ENCODE results near the gene MAB21L4.

MAB21L4 gene

DNA sequence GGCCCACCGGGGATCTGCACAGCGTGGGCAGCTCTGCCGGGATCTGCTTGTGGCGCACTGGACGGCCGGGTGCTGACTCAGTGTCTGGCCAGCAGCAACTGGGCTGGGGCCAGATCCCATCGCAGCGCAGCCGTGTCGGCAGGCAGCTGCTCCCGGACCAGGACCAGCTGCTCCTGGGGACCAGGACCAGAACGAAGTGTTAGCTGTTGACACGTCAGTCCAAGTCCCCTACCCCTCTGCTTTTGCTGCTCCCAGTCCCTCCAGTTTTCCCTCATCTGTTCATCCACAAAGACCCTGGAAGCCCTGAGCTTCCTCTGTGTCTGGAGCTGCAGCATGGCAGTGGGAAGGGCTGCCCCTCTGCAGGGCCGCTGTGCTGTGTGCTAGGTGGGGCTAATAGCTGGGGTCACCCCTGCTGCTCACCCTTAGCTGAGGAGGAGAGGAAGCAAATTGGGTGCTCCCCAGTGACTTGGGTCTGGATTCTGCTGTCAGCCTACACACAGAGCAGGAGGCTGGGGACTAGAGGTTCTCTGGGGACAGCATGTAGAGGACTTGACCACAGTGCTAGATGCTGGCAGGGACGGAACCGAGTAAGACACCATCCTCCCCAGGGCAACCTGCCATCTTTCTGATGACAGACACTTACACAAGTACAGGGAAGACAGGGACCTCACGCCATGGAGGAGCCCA lies 59.0 kb downstream of the MAB21L4 start:
- H3K36me3 ChIP-seq (ENCODE audit: insufficient read depth, insufficient read length, low read length), result no peaks in the 10 kb centered on the region
- H3K9me3 ChIP-seq (ENCODE audit: insufficient read depth, low read length), result no peaks in the 10 kb centered on the region
- H3K27me3 ChIP-seq (ENCODE audit: insufficient read depth, insufficient read length), result peaks cover 24% of the 10 kb centered on the region
- TF ChIP-seq YY1 (IDR thresholded peaks at IDR 0.05; ENCODE audit: insufficient read depth, insufficient read length), result no peak
- no peak for TF ChIP-seq ZNF274 (IDR thresholded peaks at IDR 0.05; ENCODE audit: low read depth, low read length)
- TF ChIP-seq SUZ12 (IDR thresholded peaks at IDR 0.05; ENCODE audit: extremely low read depth, insufficient read depth, insufficient read length), result no peak
- no peak overlapping the region for H3K4me3 ChIP-seq (ENCODE audit: insufficient read length, low read depth)
- DNase-seq (ENCODE audit: low read depth, low spot score), result no peak
- H3K9ac ChIP-seq (ENCODE audit: insufficient read length, low read depth), result peak overlapping the region; percentile 33
- peaks cover 15% of the 10 kb centered on the region for H3K4me1 ChIP-seq (ENCODE audit: insufficient read depth, insufficient read length)
